ENCODE data around the gene UGT1A10.

The UGT1A10 gene

GRCh38 chr2:233821196-233821595 is 184.9 kb downstream of the UGT1A10 start:
- no peak overlapping the region for H3K4me3 ChIP-seq (replicated peaks; ENCODE audit: low read depth, low read length)
- DNase-seq (ENCODE audit: extremely low read depth, low read depth) = no peak
- no peak for TF ChIP-seq CTCF (IDR thresholded peaks at IDR 0.05; ENCODE audit: low read depth, low read length, missing control alignments)

- no peak for DNase-seq (ENCODE audit: extremely low read depth, low read depth)
- H3K4me3 ChIP-seq (replicated peaks; ENCODE audit: low read depth, low read length) = no peak overlapping the region
- TF ChIP-seq CTCF (IDR thresholded peaks at IDR 0.05; ENCODE audit: low read depth, low read length, missing control alignments) = no peak
Observed at GRCh38 chr2:233821709-233822100, 185.5 kb downstream of the UGT1A10 start.

DNA sequence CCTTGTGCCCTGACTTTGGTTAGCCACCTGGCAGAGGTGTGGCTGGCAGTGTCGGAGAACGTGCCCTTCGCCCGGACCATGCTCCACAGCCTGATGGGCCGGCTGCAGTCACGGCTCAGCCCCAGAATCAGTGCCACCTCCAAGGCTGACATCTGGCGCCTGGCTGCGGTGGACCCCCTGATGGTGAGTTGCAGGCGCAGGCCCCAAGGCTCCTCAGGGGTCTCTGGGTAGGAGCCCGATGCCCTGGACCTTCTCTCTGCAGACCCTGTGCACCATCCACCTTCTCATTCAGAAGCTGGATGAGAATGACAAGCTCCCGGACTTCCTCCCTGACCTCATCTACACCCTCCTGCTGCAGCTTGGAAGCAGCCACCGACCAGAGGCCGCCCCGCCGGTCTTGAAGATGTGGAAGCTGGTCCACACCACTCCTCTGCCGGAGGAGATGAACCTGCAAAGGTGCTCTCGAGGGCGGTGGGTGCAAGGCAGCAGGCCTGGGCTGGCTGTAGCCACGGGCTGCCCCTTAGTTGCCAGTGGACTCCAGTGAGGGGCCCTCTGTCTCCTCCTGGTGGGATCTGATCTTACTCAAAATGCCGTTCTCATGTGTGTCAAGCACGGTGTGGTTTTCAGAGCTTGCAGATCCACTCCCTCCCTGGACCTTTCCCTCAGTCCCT is 186.0 kb downstream of the UGT1A10 start:
- H3K4me3 ChIP-seq (replicated peaks; ENCODE audit: low read depth, low read length) = no peak overlapping the region
- no peak for DNase-seq (ENCODE audit: extremely low read depth, low read depth)
- TF ChIP-seq CTCF (IDR thresholded peaks at IDR 0.05; ENCODE audit: low read depth, low read length, missing control alignments) = no peak
